Activated CD4-positive, alpha-beta T cell treated with anti-CD3 and anti-CD28 coated beads for 4 hours (primary cell): Measurements from ENCODE around the gene GIPC1.

Source experiments
- DNase-seq, 2 donors: peaks; one replicate each; pipeline ENCODE4 v3.0.0-alpha.2; 2020

GIPC1 gene

DNA sequence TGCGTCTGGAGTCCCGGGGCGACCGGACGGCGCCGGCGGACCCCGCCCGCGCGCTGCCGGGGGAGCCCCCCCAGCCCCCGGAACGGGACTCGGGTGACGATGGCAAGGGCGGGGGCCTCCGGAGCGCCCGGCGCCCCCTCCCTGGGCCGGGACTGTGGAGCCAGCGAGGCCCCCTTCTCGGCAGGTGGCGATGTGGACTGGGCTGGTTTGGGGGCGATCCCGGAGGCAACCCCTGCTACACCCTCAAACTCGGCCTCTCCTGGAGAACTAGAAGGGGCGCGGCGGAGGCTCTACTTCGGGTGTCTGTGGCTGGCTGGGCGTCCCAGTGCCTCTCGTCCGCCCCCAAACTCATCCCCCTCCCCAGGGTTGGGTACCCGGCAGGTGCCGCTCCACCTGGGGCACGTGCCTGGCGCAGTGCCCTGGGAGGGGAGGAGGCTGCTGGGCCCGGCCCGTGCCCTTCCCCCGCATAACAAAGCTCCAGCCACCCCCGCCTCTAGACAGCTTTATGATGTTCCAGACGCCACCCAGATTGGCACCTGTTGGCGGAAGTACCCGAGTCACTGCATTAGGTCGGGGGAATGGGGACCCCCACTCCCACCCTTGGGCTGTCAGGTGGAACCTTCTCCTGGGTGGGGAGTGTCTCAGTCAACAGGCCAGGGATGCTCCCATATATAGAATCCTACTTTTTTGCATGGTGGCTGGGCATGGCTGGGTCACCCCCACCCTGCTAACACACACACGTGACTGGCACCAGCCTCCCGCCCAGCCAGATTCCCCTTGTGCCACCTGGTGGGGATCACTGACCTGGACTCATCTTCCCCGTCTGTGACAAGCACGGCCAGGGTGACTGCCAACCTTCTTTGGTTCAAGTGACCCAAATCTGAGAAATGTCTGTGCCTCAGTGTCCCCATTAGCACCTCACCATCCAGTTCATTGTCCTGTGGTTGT lies 62.1 kb downstream of the GIPC1 start:
- peak; percentile 66 to 75 for DNase-seq

DNA sequence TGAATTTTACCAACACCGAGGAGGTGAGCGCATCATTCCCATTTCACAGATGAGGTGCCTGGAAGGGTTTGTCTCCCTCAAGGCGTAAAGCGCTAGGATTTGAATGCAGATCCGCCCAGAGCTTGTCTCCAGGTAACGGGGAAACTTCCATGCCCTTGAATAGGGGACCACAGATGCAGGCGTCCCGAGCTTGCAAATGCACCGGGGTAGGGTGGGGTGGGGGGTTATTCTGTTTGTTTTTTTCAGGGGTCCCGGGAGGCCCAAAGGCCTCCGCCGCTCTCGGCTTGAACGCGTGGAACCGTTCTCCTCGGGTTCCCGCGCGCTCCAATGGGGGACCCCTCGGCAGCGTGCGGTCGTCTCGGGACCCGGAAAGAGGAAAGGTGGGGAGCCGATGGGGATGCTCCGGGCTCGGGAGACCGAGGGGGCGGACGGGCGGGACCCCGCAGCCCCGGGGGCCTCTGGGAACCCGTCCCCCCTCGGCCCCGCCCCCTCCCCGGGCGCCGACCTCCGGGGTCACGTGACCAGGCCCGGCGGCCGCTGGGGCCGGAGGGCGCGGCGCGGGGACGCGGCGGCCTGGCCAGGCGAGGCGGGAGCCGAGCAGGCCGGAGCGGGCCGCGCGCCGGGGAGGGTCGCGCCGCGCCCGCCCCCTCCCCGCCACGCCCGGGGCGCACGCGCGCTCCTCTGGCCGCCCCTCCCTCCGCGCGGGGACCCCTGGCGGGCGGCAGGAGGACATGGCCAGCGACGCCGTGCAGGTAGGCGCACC lies 63.0 kb downstream of the GIPC1 start, which contains the start of gene PKN1:
PKN1 (plus strand) TSS at position 516 of the 763 bp plus-strand sequence; CDS start at position 732, 216 bp downstream.
- DNase-seq, result peak; percentile 41 to 56

DNA sequence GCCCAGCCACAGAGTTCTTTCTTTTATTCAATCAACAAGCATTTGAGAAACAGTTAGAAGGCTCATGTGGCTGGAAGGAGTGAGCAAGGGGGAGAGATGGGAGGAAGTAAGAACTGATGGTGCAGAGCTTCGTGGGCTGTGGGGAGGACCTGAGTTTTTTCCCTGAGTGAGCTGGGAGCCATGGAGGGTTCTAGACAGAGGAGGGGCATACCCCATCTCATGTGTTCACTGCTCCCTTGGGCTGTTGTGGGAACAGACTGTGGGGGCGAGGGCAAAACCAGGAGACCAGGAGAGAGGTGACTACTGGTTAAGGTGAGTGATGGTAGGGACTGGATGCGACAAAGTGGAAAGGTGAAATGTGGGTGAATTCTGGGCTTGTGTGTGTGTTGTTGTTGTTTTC lies 65.2 kb downstream of the GIPC1 start:
- DNase-seq, result no peak

DNA sequence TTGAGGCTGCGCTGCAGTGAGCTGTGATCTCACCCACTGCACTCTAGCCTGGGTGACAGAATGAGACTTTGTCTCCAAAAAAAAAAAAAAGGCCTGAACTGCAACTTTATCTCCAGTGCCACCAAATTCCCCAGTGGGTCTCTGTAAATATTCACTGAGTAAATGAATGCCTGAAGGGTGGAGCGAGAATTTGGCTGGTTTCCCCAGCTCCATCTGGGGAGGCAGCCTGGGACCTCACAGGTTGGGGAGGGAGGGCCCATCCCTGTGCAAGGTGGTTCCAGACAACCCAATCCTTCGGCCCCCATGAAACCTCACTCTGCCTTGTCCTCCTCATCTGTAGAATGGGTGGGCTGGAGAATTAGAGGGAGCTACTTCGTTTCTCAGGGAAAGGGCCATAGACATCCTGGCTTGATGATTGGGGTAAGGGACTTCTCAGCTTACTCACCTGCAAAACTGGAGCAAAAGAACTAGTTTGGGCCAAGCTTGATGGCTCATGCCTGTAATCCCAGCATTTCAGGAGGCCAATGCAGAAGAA lies 67.0 kb downstream of the GIPC1 start:
- DNase-seq, result no peak
